A673 (cell line): ENCODE data around the gene POPDC2.

Experiments
- EZH2 ChIP-seq: fragments of 200-600 bp; sonication (generic); IDR thresholded peaks from 2 replicates; pipeline ENCODE4 v1.6.1; 2017; ENCODE audit warnings: borderline replicate concordance, low read depth, mild to moderate bottlenecking, mixed read lengths, antibody characterized with exemption, low read length; ENCODE audit not compliant: poor library complexity, severe bottlenecking
- TF ChIP-seq, protein P1 (sequence below): fragments of 300-800, 200-600 bp; sonication (generic); conservative IDR thresholded peaks from 2 replicates; pipeline ENCODE4 v1.5.1; 2017; ENCODE audit warnings: low read depth, mild to moderate bottlenecking, antibody characterized with exemption, low read length, moderate library complexity, mixed read lengths

DNA sequence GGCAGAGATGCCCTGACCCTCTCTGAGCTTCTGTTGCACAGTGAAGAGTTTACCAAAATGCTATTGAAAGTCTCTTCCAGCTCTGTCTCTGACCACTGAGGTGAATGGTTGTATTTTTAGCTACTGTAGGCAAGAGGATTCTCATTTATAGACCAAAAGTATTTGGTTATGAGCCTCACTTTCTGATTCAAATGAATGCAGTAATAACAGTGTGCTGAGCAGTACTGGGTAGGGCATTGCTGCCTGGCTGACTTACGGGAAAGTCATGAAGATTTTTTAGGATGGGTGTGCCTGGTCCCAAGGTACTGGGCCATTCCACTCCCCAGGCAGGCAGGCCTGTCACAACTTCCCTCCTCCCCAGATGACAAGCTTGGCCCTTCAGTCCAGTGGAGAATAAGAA is 47.2 kb downstream of the POPDC2 start:
- TF ChIP-seq, protein P1, sequence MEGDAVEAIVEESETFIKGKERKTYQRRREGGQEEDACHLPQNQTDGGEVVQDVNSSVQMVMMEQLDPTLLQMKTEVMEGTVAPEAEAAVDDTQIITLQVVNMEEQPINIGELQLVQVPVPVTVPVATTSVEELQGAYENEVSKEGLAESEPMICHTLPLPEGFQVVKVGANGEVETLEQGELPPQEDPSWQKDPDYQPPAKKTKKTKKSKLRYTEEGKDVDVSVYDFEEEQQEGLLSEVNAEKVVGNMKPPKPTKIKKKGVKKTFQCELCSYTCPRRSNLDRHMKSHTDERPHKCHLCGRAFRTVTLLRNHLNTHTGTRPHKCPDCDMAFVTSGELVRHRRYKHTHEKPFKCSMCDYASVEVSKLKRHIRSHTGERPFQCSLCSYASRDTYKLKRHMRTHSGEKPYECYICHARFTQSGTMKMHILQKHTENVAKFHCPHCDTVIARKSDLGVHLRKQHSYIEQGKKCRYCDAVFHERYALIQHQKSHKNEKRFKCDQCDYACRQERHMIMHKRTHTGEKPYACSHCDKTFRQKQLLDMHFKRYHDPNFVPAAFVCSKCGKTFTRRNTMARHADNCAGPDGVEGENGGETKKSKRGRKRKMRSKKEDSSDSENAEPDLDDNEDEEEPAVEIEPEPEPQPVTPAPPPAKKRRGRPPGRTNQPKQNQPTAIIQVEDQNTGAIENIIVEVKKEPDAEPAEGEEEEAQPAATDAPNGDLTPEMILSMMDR, result no peak
- no peak for TF ChIP-seq EZH2
